Neural progenitor cell (in vitro differentiated cells): ENCODE measurements around the gene NR2C2. TPM values are rescaled to one million over a fixed set of nuclear protein-coding genes. Genes with fewer than 3 reads are reported as not detected.

ENCODE experiments used
- DNase-seq: peaks from one replicate; pipeline ENCODE4 v3.0.0-alpha.2; 2016; ENCODE audit warnings: low spot score
- H2AFZ ChIP-seq: fragments of 200-600 bp; sonication (generic); replicated peaks from 2 replicates; pipeline ENCODE4 v1.6.1; 2016; ENCODE audit warnings: antibody characterized with exemption
- H3F3A ChIP-seq: fragments of 200-600 bp; sonication (generic); 2 replicates; pipeline ENCODE4 v1.6.1; 2016; ENCODE audit warnings: antibody characterized with exemption, low read depth
- H3K27ac ChIP-seq: fragments of 200-600 bp; sonication (generic); 2 replicates; pipeline ENCODE4 v1.5.1; 2016; ENCODE audit warnings: mild to moderate bottlenecking
- H3K27me3 ChIP-seq: fragments of 200-600 bp; sonication (generic); 2 replicates; pipeline ENCODE4 v1.6.1; 2016; ENCODE audit warnings: mild to moderate bottlenecking, moderate library complexity
- H3K36me3 ChIP-seq: fragments of 200-600 bp; sonication (generic); 2 replicates; pipeline ENCODE4 v1.5.1; 2016
- H3K4me1 ChIP-seq: fragments of 200-600 bp; sonication (generic); 2 replicates; pipeline ENCODE4 v1.6.1; 2016; ENCODE audit warnings: mixed run types
- H3K4me2 ChIP-seq: fragments of 200-600 bp; sonication (generic); 2 replicates; pipeline ENCODE4 v1.6.1; 2016
- H3K4me3 ChIP-seq: fragments of 200-600 bp; sonication (generic); 2 replicates; pipeline ENCODE4 v1.5.1; 2016
- H3K79me2 ChIP-seq: fragments of 200-600 bp; sonication (generic); 2 replicates; pipeline ENCODE4 v1.6.1; 2016; ENCODE audit warnings: low read depth
- H3K9ac ChIP-seq: fragments of 200-600 bp; sonication (generic); 2 replicates; pipeline ENCODE4 v1.6.1; 2016
- H3K9me3 ChIP-seq: fragments of 200-600 bp; sonication (generic); 2 replicates; pipeline ENCODE4 v1.5.1; 2016; ENCODE audit warnings: low read depth
- H4K20me1 ChIP-seq: fragments of 200-600 bp; sonication (generic); 2 replicates; pipeline ENCODE4 v1.6.1; 2016; ENCODE audit warnings: low read depth
- H3K27ac Mint-ChIP-seq: 3 replicates; pipeline ENCODE4 v1.8.0; 2021; ENCODE audit warnings: mixed read lengths
- H3K27me3 Mint-ChIP-seq: 2 replicates; pipeline ENCODE4 v1.8.0; 2022; ENCODE audit warnings: low read depth, mild to moderate bottlenecking, inconsistent platforms, moderate library complexity, mixed read lengths; ENCODE audit not compliant: insufficient read depth
- H3K36me3 Mint-ChIP-seq: 3 replicates; pipeline ENCODE4 v1.8.0; 2021; ENCODE audit warnings: mixed read lengths
- H3K4me1 Mint-ChIP-seq: 3 replicates; pipeline ENCODE4 v1.8.0; 2021; ENCODE audit warnings: mixed read lengths
- H3K4me3 Mint-ChIP-seq: 3 replicates; pipeline ENCODE4 v1.8.0; 2021; ENCODE audit warnings: mild to moderate bottlenecking, moderate library complexity, mixed read lengths
- H3K9me3 Mint-ChIP-seq: 3 replicates; pipeline ENCODE4 v1.8.0; 2020; ENCODE audit warnings: mixed read lengths
- CTCF ChIP-seq: fragments of 200-600 bp; sonication (generic); IDR thresholded peaks from 2 replicates; pipeline ENCODE4 v1.5.1; 2017; ENCODE audit warnings: antibody characterized with exemption, mild to moderate bottlenecking
- EZH2 ChIP-seq: fragments of 200-600 bp; sonication (generic); IDR thresholded peaks from 2 replicates; pipeline ENCODE4 v1.6.1; 2017; ENCODE audit warnings: antibody characterized with exemption, mild to moderate bottlenecking, moderate library complexity
- EZH2phosphoT487 ChIP-seq: fragments of 200-600 bp; sonication (generic); IDR thresholded peaks from 2 replicates; pipeline ENCODE4 v1.6.1; 2017; ENCODE audit warnings: antibody characterized with exemption
- total RNA-seq: library from RNA; depleted of rRNA; stranded (reverse); fragments of >200 nt; gene quantifications from 2 replicates; pipeline ENCODE4 v1.2.3, GENCODE V29; 2015; ENCODE audit warnings: low replicate concordance

The NR2C2 gene
- total RNA-seq, 1 donor from 2014 or later: 57.3 TPM

- no peaks in the 10 kb centered on the region for H3K9me3 Mint-ChIP-seq
- H2AFZ ChIP-seq: no peak overlapping the region
Measured at GRCh38 chr3:14920536-14920935, 26.8 kb upstream of the NR2C2 start.

GRCh38 chr3:14921034-14921616, 26.3 kb upstream of the NR2C2 start:
- Mint-ChIP-seq H3K9me3 (no peaks in the 10 kb centered on the region), H3K27ac (no peak overlapping the region), H3K27me3 (peaks cover 3% of the 10 kb centered on the region), H3K4me3 (no peak overlapping the region), H3K4me1 (peaks cover 23% of the 10 kb centered on the region), H3K36me3 (no peaks in the 10 kb centered on the region)
- Histone ChIP-seq H3K36me3 (no peaks in the 10 kb centered on the region), H4K20me1 (peaks cover 6% of the 10 kb centered on the region), H3F3A (peaks cover 9% of the 10 kb centered on the region), H2AFZ (no peak overlapping the region), H3K27ac (no peak overlapping the region), H3K4me2 (no peak overlapping the region), H3K79me2 (no peaks in the 10 kb centered on the region), H3K4me3 (no peak overlapping the region), H3K27me3 (no peaks in the 10 kb centered on the region), H3K4me1 (peaks cover 10% of the 10 kb centered on the region), H3K9me3 (no peaks in the 10 kb centered on the region), H3K9ac (no peak overlapping the region)
- DNase-seq: peak; percentile 90
- no peak for TF ChIP-seq EZH2
- peak; percentile 89 for TF ChIP-seq CTCF
- TF ChIP-seq EZH2phosphoT487: no peak

More at GRCh38 chr3:14920536-14920935, 26.8 kb upstream of the NR2C2 start:
- H3K9ac ChIP-seq: no peak overlapping the region
- no peaks in the 10 kb centered on the region for H3K36me3 Mint-ChIP-seq
- no peaks in the 10 kb centered on the region for H3K9me3 ChIP-seq
- TF ChIP-seq CTCF (no peak), EZH2 (no peak), EZH2phosphoT487 (no peak)
- H3K27ac ChIP-seq: no peak overlapping the region
- H4K20me1 ChIP-seq: peaks cover 6% of the 10 kb centered on the region
- peaks cover 9% of the 10 kb centered on the region for H3F3A ChIP-seq
- H3K79me2 ChIP-seq: no peaks in the 10 kb centered on the region
- no peak for DNase-seq
- no peaks in the 10 kb centered on the region for H3K36me3 ChIP-seq
- H3K27ac Mint-ChIP-seq: no peak overlapping the region
- peaks cover 22% of the 10 kb centered on the region for H3K4me1 Mint-ChIP-seq
- H3K4me2 ChIP-seq: no peak overlapping the region
- no peaks in the 10 kb centered on the region for H3K27me3 ChIP-seq
- peaks cover 3% of the 10 kb centered on the region for H3K27me3 Mint-ChIP-seq
- peaks cover 10% of the 10 kb centered on the region for H3K4me1 ChIP-seq
- no peak overlapping the region for H3K4me3 ChIP-seq
- no peak overlapping the region for H3K4me3 Mint-ChIP-seq

GRCh38 chr3:14921811-14922705, 25.3 kb upstream of the NR2C2 start:
- Histone ChIP-seq H3K27ac (no peak overlapping the region), H3K9ac (no peak overlapping the region), H3K4me2 (no peak overlapping the region), H4K20me1 (peaks cover 6% of the 10 kb centered on the region), H3K4me1 (peaks cover 10% of the 10 kb centered on the region), H3K27me3 (no peaks in the 10 kb centered on the region), H3K79me2 (no peaks in the 10 kb centered on the region), H3K36me3 (no peaks in the 10 kb centered on the region), H2AFZ (no peak overlapping the region), H3K9me3 (no peaks in the 10 kb centered on the region), H3K4me3 (no peak overlapping the region), H3F3A (peaks cover 9% of the 10 kb centered on the region)
- Mint-ChIP-seq H3K9me3 (no peaks in the 10 kb centered on the region), H3K27ac (no peak overlapping the region), H3K4me3 (no peak overlapping the region), H3K4me1 (peaks cover 24% of the 10 kb centered on the region), H3K27me3 (peaks cover 3% of the 10 kb centered on the region), H3K36me3 (no peaks in the 10 kb centered on the region)
- no peak for DNase-seq
- TF ChIP-seq EZH2: no peak
- no peak for TF ChIP-seq EZH2phosphoT487
- no peak for TF ChIP-seq CTCF
